HG03097 (cell line): ENCODE results near the gene SNRPD1.
"Not testable (repeated sequence)": the region's sequence is repeated elsewhere in the genome, so short reads cannot be mapped to it uniquely, and the experiment has no call there.

Source experiments
- ATAC-seq: cut with Tn5 transposase; IDR thresholded peaks from one replicate; pipeline ENCODE4 v1.9.1; 2021; ENCODE audit not compliant: unreplicated experiment, low FRiP score

SNRPD1 gene

DNA sequence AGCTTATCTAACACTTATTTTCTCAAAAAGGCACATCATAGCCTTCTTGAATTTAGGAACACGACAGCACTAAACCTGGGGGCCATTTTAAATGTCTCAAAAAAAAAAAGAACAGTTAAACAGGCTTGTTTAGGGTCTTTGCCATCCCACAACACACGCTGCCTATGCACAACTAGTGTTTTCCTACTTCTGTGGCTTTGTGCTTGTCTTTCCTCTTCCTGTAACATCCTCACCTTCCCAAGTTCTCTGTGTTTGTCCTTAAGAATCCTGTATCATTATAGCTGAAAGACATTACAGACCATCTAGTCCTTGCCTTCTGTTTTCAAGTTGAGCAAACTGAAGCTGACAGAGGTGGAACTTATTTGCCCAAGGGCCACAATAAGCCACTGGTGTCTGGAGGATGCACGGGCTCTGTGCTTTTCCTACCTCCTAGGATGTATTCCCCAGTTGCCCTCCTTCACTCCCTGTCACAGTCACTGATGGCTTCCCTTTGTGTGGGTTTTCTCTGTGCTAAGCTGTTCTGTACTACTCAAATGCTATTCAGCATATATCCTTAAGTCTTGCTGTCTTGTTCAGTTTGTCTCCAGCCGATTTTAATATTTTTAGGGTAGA is 22.6 kb downstream of the SNRPD1 start:
- no peak for ATAC-seq

DNA sequence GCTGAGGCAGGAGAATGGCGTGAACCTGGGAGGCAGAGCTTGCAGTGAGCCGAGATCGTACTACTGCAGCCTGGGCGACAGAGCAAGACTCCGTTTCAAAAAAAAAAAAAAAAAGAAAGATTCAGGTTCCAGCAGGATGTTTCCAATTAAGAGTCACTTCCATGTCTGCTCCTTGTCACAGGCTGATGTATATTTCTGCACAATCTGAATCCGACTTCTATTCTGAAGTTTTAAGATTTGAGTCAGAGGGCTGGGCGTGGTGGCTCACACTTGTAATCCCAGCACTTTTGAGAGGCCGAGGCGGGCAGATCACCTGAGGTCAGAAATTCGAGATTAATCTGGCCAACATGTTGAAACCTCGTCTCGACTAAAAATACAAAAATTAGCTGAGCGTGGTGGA is 24.7 kb downstream of the SNRPD1 start:
- ATAC-seq: no peak

DNA sequence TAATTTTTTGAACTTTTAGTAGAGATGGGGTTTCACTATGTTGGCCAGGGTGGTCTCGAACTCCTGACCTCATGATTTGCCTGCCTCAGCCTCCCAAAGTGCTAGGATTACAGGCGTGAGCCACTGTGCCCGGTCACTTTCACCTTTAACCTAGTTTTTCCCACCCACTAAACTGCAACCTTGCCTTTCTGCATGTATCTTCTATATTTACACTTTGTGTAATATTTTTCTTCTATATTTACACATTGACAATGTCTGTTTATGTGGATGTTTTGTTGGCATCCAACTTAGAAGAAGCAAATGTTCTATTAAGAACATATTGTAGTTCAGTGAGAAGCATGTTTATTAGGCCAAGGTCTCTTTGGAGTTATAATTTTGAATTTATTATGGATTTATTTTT is 26.7 kb downstream of the SNRPD1 start:
- ATAC-seq: no peak

DNA sequence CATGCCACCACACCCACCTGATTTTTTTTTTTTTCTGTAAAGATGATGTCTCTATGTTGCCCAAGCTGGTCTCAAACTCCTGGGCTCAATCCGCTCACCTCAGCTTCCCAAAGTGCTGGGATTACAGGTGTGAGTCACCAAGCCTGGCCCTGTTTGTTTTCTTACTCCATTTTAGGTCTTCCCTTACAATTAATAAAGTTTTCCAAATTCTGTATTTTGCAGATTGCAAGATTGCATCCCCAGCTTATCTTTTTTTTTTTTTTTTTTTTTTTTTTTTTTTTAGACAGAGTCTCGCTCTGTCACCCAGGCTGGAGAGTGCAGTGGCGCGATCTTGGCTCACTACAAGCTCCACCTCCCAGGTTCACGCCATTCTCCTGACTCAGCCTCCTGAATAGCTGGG is 28.3 kb downstream of the SNRPD1 start:
- ATAC-seq: not testable (repeated sequence)

DNA sequence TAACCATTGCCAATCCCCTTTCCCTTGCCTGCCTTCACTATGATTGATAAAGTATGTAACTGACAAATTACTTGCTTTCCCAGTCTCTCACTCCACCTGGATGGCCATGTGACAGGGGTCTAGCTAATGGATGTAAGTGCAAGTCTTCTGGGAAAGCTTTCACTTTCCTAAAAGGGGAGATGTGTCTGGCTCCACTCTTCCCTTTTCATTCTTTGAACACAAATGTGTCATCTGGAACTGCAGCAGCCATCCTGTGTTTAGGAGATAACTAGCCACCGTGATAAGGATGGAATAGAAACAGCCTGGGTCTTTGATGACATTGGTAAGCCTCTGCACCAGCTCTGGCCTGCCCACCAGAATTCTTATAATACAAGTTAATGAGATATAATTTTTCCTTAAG is 38.2 kb downstream of the SNRPD1 start:
- no peak for ATAC-seq

DNA sequence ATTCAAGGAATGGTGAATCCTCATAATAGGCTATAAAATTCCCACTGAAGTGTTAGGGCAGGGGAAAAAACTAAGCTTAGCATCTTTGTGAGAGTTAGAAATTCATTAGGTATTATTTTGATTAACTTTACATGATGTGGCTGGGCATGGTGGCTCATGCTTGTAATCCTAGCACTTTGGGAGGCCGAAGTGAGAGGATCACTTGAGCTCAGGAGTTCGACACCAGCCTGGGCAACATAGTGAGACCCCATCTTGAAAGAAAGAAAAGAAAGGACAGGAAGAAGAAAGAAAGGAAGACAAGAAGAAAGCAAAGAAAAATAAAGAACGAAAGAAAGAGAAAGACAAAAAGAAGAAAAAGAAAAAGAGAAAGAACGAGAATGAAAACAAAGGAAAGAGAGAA is 40.0 kb downstream of the SNRPD1 start:
- ATAC-seq: no peak

DNA sequence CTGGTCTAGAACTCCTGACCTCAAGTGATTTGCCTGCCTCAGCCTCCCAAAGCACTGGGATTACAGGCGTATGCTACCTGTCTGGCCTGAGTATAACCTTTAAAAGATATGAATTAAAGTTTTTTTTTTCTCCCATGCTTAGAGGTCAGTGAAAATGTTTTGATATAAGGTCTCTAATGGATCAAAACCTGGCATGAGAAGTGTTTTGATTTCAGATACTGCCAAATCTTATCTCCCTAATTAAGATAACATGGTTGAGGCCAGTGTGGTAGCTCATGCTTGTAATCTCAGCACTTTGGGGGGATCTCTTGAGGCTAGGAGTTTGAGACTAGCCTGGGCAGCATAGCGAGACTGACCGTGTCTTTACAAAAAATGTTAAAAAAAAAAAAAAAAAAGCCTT is 41.2 kb downstream of the SNRPD1 start:
- no peak for ATAC-seq

DNA sequence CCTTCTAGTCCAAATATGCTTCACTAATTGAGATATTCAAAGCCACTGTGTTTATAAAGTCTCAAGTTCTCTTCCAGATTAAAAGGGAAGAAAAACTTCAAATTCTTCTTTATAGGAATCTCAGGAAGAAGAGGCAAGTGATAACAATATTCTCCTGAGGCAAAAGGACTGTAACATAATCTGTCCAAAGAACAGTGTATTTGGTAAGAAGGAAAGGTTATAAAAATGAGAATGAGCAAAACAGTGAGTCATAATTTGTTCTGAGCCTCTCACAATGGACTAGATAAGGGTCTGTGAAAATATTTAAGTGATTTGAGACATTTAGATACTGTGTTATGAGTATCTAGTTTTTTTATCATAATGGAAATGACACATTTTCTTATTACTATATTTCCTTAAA is 44.3 kb downstream of the SNRPD1 start:
- ATAC-seq: no peak

DNA sequence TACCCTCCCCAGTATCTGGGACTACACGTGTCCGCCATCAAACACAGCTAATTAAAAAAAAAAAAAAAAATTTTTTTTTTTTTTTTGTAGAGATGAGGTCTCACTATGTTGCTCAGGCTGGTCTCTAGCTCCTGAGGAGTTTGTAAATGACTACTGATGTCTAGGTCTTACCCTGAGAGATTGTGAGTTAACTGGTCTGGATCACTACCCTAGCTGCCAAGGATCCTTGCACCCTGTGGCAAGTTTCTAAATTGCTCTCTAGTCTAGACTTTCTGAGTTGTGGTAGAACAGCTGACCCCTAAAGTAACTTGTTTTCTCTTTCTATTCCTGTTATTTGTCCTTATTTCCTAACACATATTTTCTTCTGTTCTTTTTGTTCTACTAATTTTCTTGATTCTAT is 48.0 kb downstream of the SNRPD1 start:
- no peak for ATAC-seq

DNA sequence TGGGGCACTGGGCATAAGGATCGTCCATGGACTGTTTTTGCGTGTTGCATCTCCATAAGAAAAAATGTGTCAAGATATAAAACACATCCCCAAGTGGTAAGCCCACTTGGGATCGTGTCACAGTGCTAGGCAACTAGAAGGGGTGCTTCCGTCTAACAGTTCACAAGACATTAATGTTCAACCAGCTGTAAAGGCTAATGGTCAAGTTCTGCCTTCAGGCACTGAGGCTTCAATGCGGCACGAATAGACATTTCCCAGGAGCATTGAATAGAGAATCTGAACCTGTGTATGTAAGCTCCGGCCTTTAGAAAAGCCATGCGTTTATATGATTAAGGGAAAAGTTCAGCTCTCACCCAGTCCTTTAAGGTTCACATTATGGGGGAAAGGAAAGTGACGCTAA is 50.5 kb downstream of the SNRPD1 start:
- ATAC-seq: no peak

DNA sequence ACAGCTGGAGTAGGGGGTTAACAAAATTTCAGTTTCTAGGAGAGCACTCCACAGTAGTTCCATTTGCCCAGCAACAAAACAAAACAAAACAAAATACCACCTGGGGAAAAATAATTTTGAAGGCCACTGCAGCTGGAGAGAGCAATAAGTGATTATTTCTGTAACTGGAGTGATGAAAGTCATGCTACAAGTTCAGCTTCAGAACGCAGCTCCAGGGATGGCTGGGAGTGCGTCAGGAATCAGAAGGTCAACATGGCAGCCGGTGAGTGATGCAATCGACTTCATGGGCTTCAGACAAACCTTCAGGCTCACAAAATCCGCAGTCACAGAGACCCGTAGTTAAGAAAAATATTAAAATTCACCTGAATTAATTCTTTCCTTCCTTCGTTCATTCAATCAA is 51.5 kb downstream of the SNRPD1 start:
- no peak for ATAC-seq

DNA sequence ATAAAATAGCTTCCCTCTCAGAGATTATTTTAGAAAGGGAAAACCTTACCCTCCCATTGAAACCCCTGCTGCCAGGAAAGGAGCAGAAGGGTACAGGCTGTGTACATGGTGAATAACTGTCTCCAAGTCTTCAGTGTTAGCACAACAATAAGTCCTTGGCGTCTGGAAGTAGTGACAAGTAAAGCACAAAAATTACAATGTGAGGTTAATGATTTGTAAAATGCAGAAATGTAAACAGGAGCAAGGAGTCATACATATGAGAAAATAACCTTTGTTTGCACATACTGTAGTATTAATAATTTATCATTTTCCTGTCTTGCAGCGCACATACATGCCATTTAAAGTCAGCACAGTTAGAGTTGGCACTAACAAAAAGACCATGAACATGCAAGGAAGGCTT is 52.0 kb downstream of the SNRPD1 start:
- no peak for ATAC-seq

DNA sequence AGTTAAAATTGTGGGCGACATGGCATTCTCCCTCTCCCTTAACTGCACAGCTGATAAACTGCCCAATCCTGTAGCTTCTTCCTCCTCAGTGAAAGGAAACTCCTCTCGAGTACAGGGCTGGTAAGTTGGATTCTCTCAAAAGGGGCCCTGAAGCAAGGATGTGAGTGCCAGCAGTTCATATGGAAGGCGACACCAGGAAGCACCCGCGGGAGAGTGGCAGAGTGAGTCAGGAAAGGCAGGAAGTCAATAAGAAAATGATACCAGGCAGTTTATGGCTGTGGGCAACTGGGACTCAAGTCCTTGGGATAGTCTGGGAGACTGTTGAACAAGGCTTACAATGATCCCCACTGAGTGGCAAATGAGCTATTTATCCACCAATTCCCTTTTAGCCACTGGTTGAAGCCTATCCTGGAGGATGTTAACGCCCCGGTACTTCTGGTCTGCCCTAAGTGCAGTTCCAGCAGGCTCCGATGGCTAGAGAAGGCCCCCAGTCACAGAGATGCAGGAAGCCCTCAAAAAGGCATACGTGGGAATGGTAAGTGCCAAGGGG is 57.7 kb downstream of the SNRPD1 start:
- no peak for ATAC-seq

DNA sequence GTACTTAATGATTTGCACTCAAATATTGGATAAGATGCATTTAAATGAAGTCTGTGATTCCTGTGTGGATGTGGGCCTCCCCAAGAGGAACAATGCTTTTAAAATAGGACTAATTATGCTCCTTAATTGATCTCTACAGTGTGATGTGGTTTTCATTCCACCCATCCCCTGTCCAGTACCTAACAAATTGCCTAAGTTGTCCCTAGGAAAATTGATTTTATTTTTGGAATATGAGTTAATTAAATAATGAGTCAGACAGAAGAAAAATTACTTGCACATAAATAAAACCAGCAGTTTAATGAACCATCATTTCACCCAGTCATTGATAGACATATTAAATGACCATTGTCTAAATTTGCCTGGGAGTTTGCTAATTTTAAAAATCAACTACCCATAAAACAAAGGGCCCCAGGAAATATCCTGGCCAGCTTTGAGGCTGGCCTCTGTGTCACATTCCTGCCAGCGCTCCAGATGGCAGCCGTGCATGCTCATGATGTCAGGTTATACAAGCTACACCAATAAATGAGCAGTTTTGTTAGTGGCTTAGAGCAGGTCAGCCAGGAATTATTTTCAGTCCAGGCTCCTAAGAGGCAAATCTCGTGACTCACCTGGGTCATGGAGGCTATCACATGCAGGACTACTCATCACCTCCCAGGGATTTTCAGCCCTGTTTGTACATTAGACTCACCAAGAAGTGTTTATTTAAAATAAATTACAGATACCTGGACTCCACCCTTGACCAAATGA is 60.6 kb downstream of the SNRPD1 start:
- no peak for ATAC-seq

DNA sequence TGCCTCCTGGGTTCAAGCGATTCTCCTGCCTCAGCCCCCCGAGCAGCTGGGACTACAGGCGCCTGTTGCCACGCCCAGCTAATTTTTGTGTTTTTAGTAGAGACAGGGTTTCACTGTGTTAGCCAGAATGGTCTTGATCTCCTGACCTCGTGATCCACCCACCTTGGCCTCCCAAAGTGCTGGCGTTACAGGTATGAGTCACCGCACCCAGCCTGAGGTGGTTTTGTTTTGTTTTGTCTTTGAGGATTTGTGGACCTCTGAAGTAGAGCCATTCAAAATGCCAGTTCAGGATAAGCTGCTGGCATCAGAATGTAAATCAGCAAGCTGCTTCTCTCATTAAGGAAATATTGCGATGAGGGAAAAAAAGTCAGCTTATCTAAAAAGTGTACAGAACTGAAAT is 63.2 kb downstream of the SNRPD1 start:
- ATAC-seq: not testable (repeated sequence)

DNA sequence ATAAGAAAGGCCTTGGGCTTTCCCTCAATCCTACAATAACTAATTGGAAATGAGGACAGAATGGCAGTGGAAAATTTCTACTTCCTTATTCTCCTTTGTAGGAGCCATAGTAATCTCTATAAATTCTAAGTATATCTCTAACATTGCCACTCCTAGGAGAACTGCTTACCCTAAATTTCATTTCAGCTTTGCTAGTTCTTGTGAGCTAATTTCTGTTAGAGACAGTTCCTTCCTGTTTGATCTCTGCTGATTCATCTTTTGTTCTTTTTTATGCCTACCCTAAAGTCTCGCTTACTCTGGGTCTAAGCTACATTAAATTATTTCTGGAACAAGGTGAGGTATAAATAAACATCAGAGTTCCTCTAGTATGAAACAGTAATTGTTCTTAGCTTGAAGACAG is 66.7 kb downstream of the SNRPD1 start:
- no peak for ATAC-seq

DNA sequence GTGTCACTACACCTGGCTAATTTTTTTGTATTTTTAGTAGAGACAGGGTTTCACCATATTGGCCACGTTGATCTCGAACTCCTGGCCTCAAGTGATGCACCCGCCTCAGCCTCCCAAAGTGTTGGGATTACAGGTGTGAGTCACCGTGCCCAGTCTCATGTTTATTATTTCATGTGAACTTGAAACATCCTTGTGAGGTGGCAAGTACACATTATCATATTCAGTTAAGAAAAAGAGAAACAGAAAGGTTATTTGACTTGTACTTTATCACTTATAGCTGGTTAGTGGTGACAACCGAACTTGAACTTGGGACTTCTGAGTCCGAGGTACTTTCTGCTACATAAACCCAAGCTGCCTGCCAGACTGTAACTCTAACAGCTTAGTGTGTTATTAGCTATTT is 68.0 kb downstream of the SNRPD1 start:
- ATAC-seq: no peak

DNA sequence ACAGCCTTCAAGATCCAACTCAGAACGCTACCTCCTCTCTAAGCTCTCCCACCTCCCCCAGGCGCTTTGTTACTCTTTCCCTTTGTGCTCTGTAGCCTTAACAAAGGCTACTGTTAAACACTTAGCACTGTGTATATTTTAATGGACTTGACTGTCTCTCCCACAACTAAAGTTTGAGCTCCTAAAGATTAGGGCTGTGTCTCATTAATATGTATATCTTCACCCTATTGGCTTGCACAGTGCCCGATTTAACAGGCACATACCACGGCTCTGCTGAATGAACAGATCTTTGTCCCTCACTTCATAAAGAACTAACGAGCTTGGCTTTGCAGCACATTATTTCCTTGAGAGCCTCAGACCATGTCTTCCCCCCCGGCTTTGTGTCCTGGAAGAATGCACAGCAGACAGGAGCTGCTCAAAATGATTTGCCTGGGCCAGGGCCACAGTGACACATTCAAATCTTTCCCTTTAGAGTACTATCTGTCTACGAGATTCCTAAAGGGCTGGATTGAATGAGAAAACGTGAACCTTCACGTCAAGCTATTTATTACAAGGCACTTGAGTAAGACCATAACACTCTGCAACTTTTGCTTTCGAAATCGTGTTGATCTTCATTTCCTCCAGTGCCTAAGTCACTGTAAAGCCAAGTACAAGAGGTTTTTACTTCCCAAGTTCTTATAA is 70.4 kb downstream of the SNRPD1 start:
- ATAC-seq: no peak
